IMR-90 (cell line): ENCODE measurements around the gene VPS41. TPM values are rescaled to one million over a fixed set of nuclear protein-coding genes. Genes with fewer than 3 reads are reported as not detected.

Source experiments
- ATAC-seq: fragments of 200-7000 bp; cut with Tn5 transposase; 2 replicates; pipeline ENCODE4 v1.9.1; 2020; ENCODE audit warnings: low read depth, mild to moderate bottlenecking, moderate library complexity
- BruUV-seq: library from RNA; stranded (reverse); fragments of 400-500 nt; replicated peaks from 2 replicates; lab custom pipeline; 2021; lab: Mats Ljungman, UMichigan
- CTCF ChIA-PET: fragments of 300-600 bp; formaldehyde crosslinking; extraction: SDS; loops from one replicate; lab custom pipeline; 2021; ENCODE audit warnings: antibody characterized with exemption; lab: Yijun Ruan, JAX
- POLR2A ChIA-PET: fragments of 300-600 bp; sonication (Branson Sonifier 250); formaldehyde crosslinking; loops from one replicate; lab custom pipeline; 2022; ENCODE audit warnings: antibody characterized with exemption; ENCODE audit not compliant: unreplicated experiment; lab: Charles Lee
- DNase-seq: peaks from one replicate; pipeline ENCODE4 v3.0.0; 2013
- H2AFZ ChIP-seq: replicated peaks from 2 replicates; pipeline ENCODE3; 2013; ENCODE audit warnings: low read length, mild to moderate bottlenecking; ENCODE audit not compliant: poor library complexity
- H2AK5ac ChIP-seq: 2 replicates; pipeline ENCODE4 v1.6.1; 2013; ENCODE audit warnings: low read depth, low read length, inconsistent platforms
- H2AK9ac ChIP-seq: replicated peaks from 2 replicates; pipeline ENCODE3; 2013; ENCODE audit warnings: mild to moderate bottlenecking, low read depth, low read length, moderate library complexity; ENCODE audit not compliant: poor library complexity
- H2BK120ac ChIP-seq: 2 replicates; pipeline ENCODE4 v1.6.1; 2013; ENCODE audit warnings: low read depth, low read length, inconsistent platforms
- H2BK15ac ChIP-seq: 3 replicates; pipeline ENCODE4 v1.6.1; 2013; ENCODE audit warnings: low read depth, low read length, inconsistent platforms
- H2BK20ac ChIP-seq: 2 replicates; pipeline ENCODE4 v1.6.1; 2013; ENCODE audit warnings: low read depth, mild to moderate bottlenecking, inconsistent platforms, low read length, moderate library complexity
- H2BK5ac ChIP-seq: 2 replicates; pipeline ENCODE4 v1.6.1; 2013; ENCODE audit warnings: mild to moderate bottlenecking, low read depth, low read length, inconsistent platforms; ENCODE audit not compliant: poor library complexity, severe bottlenecking
- H3K14ac ChIP-seq: replicated peaks from 2 replicates; pipeline ENCODE4 v1.6.1; 2013; ENCODE audit warnings: low read depth, low read length, inconsistent platforms
- H3K18ac ChIP-seq: 2 replicates; pipeline ENCODE4 v1.6.1; 2013; ENCODE audit warnings: low read depth, low read length, control low read depth
- H3K23ac ChIP-seq: 2 replicates; pipeline ENCODE4 v1.6.1; 2013; ENCODE audit warnings: low read depth, low read length, inconsistent platforms
- H3K27ac ChIP-seq: 2 replicates; pipeline ENCODE4 v1.5.1; 2013; ENCODE audit warnings: mild to moderate bottlenecking, control low read depth, low read length; ENCODE audit not compliant: insufficient read depth
- H3K27me3 ChIP-seq: 2 replicates; pipeline ENCODE4 v1.6.1; 2013; ENCODE audit warnings: low read length; ENCODE audit not compliant: control insufficient read depth, insufficient read depth
- H3K36me3 ChIP-seq: 2 replicates; pipeline ENCODE4 v1.6.1; 2013; ENCODE audit warnings: low read length, mixed read lengths; ENCODE audit not compliant: control insufficient read depth, insufficient read depth
- H3K4ac ChIP-seq: 2 replicates; pipeline ENCODE4 v1.6.1; 2013; ENCODE audit warnings: low read depth, low read length, inconsistent platforms
- H3K4me1 ChIP-seq: 2 replicates; pipeline ENCODE4 v1.6.1; 2013; ENCODE audit warnings: low read length, mixed read lengths; ENCODE audit not compliant: control insufficient read depth, insufficient read depth
- H3K4me2 ChIP-seq: 2 replicates; pipeline ENCODE4 v1.6.1; 2013; ENCODE audit warnings: low read depth, mild to moderate bottlenecking, control low read depth, low read length, moderate library complexity
- H3K4me3 ChIP-seq: 2 replicates; pipeline ENCODE4 v1.5.1; 2013; ENCODE audit warnings: low read depth, mild to moderate bottlenecking, control low read depth, low read length, moderate library complexity; ENCODE audit not compliant: insufficient read depth
- H3K56ac ChIP-seq: 2 replicates; pipeline ENCODE4 v1.6.1; 2013; ENCODE audit warnings: low read length, inconsistent platforms; ENCODE audit not compliant: insufficient read depth; ENCODE audit errors: extremely low read depth
- H3K79me1 ChIP-seq, 2 experiments: 2 replicates each; pipeline ENCODE4 v1.6.1; 2013; ENCODE audit warnings: low read length in 2 of 2, inconsistent platforms in 1 of 2, low read depth in 1 of 2
- H3K9ac ChIP-seq: 2 replicates; pipeline ENCODE4 v1.6.1; 2013; ENCODE audit warnings: low read depth, low read length, control low read depth
- H3K9me1 ChIP-seq: 2 replicates; pipeline ENCODE4 v1.6.1; 2013; ENCODE audit warnings: low read length, inconsistent platforms; ENCODE audit not compliant: insufficient read depth
- H3K9me3 ChIP-seq: 2 replicates; pipeline ENCODE4 v1.6.1; 2013; ENCODE audit warnings: low read length; ENCODE audit not compliant: control insufficient read depth, insufficient read depth
- H4K20me1 ChIP-seq: 2 replicates; pipeline ENCODE4 v1.6.1; 2013; ENCODE audit warnings: low read length, inconsistent platforms; ENCODE audit not compliant: insufficient read depth
- H4K5ac ChIP-seq: 2 replicates; pipeline ENCODE4 v1.6.1; 2013; ENCODE audit warnings: mild to moderate bottlenecking, low read depth, low read length, control low read depth
- H4K8ac ChIP-seq, 2 experiments: 2 replicates each; pipeline ENCODE4 v1.6.1; 2013; ENCODE audit warnings: low read depth in 2 of 2, low read length in 2 of 2, control low read depth in 1 of 2, inconsistent platforms in 1 of 2
- H4K91ac ChIP-seq: 2 replicates; pipeline ENCODE4 v1.6.1; 2013; ENCODE audit warnings: low read depth, low read length, inconsistent platforms; ENCODE audit not compliant: insufficient read depth
- BHLHE40 ChIP-seq: fragments of 150-350 bp; IDR thresholded peaks from 2 replicates; pipeline ENCODE4 v1.6.1; 2016; ENCODE audit warnings: mild to moderate bottlenecking, low read depth, low read length
- CEBPB ChIP-seq: IDR thresholded peaks from 2 replicates; pipeline ENCODE4 v1.6.1; 2012; ENCODE audit warnings: low read depth, low read length, improper control_type of control experiment
- CHD1 ChIP-seq: IDR thresholded peaks from 2 replicates; pipeline ENCODE4 v1.6.1; 2012; ENCODE audit warnings: low read depth, low read length, improper control_type of control experiment
- FOS ChIP-seq: fragments of 150-350 bp; IDR thresholded peaks from 2 replicates; pipeline ENCODE4 v1.6.1; 2016; ENCODE audit warnings: low read depth, low read length
- MAFK ChIP-seq: IDR thresholded peaks from 2 replicates; pipeline ENCODE4 v1.6.1; 2012; ENCODE audit warnings: low read depth, low read length, improper control_type of control experiment
- MAZ ChIP-seq: IDR thresholded peaks from 2 replicates; pipeline ENCODE4 v1.6.1; 2012; ENCODE audit warnings: low read depth, mild to moderate bottlenecking, low read length, improper control_type of control experiment, moderate library complexity, borderline replicate concordance
- MXI1 ChIP-seq: IDR thresholded peaks from 2 replicates; pipeline ENCODE4 v1.6.1; 2012; ENCODE audit warnings: low read depth, mild to moderate bottlenecking, low read length, moderate library complexity, borderline replicate concordance
- NFE2L2 ChIP-seq: fragments of 150-350 bp; IDR thresholded peaks from 2 replicates; pipeline ENCODE4 v1.6.1; 2016; ENCODE audit warnings: low read depth, mild to moderate bottlenecking, low read length
- POLR2A ChIP-seq: IDR thresholded peaks from 2 replicates; pipeline ENCODE4 v1.6.1; 2012; ENCODE audit warnings: mild to moderate bottlenecking, low read depth, low read length
- RAD21 ChIP-seq: IDR thresholded peaks from 2 replicates; pipeline ENCODE4 v1.6.1; 2012; ENCODE audit warnings: low read length, improper control_type of control experiment
- RCOR1 ChIP-seq: IDR thresholded peaks from 2 replicates; pipeline ENCODE4 v1.6.1; 2012; ENCODE audit warnings: mild to moderate bottlenecking, low read length, improper control_type of control experiment; ENCODE audit not compliant: insufficient replicate concordance
- RFX5 ChIP-seq: IDR thresholded peaks from 2 replicates; pipeline ENCODE4 v1.8.0; 2012; ENCODE audit warnings: low read depth, mild to moderate bottlenecking, low read length, moderate library complexity
- SMC3 ChIP-seq: fragments of 150-350 bp; IDR thresholded peaks from 2 replicates; pipeline ENCODE4 v1.6.1; 2016; ENCODE audit warnings: low read depth, mild to moderate bottlenecking, antibody characterized with exemption, low read length, moderate library complexity
- USF2 ChIP-seq: fragments of 150-350 bp; IDR thresholded peaks from 2 replicates; pipeline ENCODE4 v1.6.1; 2017; ENCODE audit warnings: mild to moderate bottlenecking, antibody characterized with exemption, low read length, low read depth
- WGBS, 2 experiments: methylation state at CpG; one replicate each; pipeline versions ENCODE4 v1.1.5 to v1.1.7; 2013; ENCODE audit warnings: missing lambda C conversion rate in 2 of 2; ENCODE audit not compliant: insufficient read length in 1 of 2; ENCODE audit errors: extremely low coverage in 2 of 2; 5-methylcytosine and 5-hydroxymethylcytosine counted together
- dilution Hi-C: fragments of 300-500 bp; cut with HindIII; formaldehyde crosslinking; loops from one replicate; pipeline ENCODE4 v1.14.3; 2018; ENCODE audit warnings: low sequenced_read_pairs; ENCODE audit not compliant: unreplicated experiment
- in situ Hi-C: fragments of 300-500 bp; cut with MboI; formaldehyde crosslinking; loops from 3 replicates; pipeline ENCODE4 v1.14.3; 2019; ENCODE audit warnings: low sequenced_read_pairs, inconsistent platforms, mixed read lengths
- intact Hi-C: fragments of 100-400 bp; cut with micrococcal nuclease; formaldehyde crosslinking; loops from 2 replicates; pipeline ENCODE4 v1.10.0; 2022
- polyA plus RNA-seq, 3 experiments: library from polyadenylated mRNA; depleted of rRNA; stranded (reverse); fragments of >200 nt; gene quantifications; 2 replicates each; pipeline ENCODE4 v1.2.3, GENCODE V29; 2012; ENCODE audit warnings: low replicate concordance in 1 of 3
- total RNA-seq: library from RNA; depleted of rRNA; stranded (reverse); fragments of >200 nt; gene quantifications from 2 replicates; pipeline ENCODE4 v1.2.3, GENCODE V29; 2012
- TF ChIP-seq, protein P1 (sequence below): fragments of 150-350 bp; IDR thresholded peaks from 2 replicates; pipeline ENCODE4 v1.6.1; 2016; ENCODE audit warnings: low read depth, mild to moderate bottlenecking, low read length, moderate library complexity, borderline replicate concordance
- TF ChIP-seq, protein P2 (sequence below): conservative IDR thresholded peaks from 2 replicates; pipeline ENCODE4 v1.5.1; 2012; ENCODE audit warnings: mild to moderate bottlenecking, low read depth, low read length, improper control_type of control experiment

The VPS41 gene
- total and polyA plus RNA-seq, 2 of the 4 experiments (the other 2 are of a cell fraction) = 16.0 to 28.0 TPM

- CTCF ChIA-PET = interaction anchor here (0.5 kb wide), 1 partner anchor 1234 kb away, joined by 4 read pairs; no protein-coding TSS in a partner anchor
- H3K27me3 ChIP-seq = no peaks in the 10 kb centered on the region
- H2BK5ac ChIP-seq = no peak overlapping the region
- no TSS peak for BruUV-seq
- intact Hi-C loops (no loop called here), dilution Hi-C loops (no loop called here), in situ Hi-C loops (no loop called here)
- no CpG with 5 or more reads among the region's 2 CpGs for WGBS, 2 experiments
- peaks cover 0 to 11% of the 10 kb centered on the region in 2 experiments; a peak in 2 of 4 replicates for H3K79me1 ChIP-seq
- H2BK120ac ChIP-seq = no peak overlapping the region
- no peak overlapping the region for H2AK9ac ChIP-seq
- H3K9me3 ChIP-seq = no peaks in the 10 kb centered on the region
- no peak overlapping the region for H4K91ac ChIP-seq
- H3K23ac ChIP-seq = no peak overlapping the region
- H3K18ac ChIP-seq = no peak overlapping the region
- H3K9ac ChIP-seq = no peak overlapping the region
- H2BK20ac ChIP-seq = no peak overlapping the region
- ATAC-seq (no peak), DNase-seq (no peak)
- H3K56ac ChIP-seq = no peak overlapping the region
- POLR2A ChIA-PET = no interaction called here
- no peak overlapping the region for H3K27ac ChIP-seq
- H3K4ac ChIP-seq = no peak overlapping the region
- H3K36me3 ChIP-seq = peaks cover 3% of the 10 kb centered on the region; the same call in 1 of the 2 replicates
- H3K4me1 ChIP-seq = 0 out of 2 replicates have a peak, but pooled peaks cover 2% of the 10 kb centered on the region
- no peak overlapping the region for H4K8ac ChIP-seq
- H3K4me3 ChIP-seq = no peak overlapping the region
- no peak overlapping the region for H3K4me2 ChIP-seq
- TF ChIP-seq USF2 (no peak), RCOR1 (no peak), SMC3 (no peak), RFX5 (no peak), NFE2L2 (no peak), FOS (no peak), POLR2A (no peak), BHLHE40 (no peak), RAD21 (no peak), CHD1 (no peak), MXI1 (no peak), MAFK (no peak), MAZ (no peak), CEBPB (no peak)
- TF ChIP-seq, protein P1, sequence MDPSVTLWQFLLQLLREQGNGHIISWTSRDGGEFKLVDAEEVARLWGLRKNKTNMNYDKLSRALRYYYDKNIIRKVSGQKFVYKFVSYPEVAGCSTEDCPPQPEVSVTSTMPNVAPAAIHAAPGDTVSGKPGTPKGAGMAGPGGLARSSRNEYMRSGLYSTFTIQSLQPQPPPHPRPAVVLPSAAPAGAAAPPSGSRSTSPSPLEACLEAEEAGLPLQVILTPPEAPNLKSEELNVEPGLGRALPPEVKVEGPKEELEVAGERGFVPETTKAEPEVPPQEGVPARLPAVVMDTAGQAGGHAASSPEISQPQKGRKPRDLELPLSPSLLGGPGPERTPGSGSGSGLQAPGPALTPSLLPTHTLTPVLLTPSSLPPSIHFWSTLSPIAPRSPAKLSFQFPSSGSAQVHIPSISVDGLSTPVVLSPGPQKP = no peak
- TF ChIP-seq, protein P2, sequence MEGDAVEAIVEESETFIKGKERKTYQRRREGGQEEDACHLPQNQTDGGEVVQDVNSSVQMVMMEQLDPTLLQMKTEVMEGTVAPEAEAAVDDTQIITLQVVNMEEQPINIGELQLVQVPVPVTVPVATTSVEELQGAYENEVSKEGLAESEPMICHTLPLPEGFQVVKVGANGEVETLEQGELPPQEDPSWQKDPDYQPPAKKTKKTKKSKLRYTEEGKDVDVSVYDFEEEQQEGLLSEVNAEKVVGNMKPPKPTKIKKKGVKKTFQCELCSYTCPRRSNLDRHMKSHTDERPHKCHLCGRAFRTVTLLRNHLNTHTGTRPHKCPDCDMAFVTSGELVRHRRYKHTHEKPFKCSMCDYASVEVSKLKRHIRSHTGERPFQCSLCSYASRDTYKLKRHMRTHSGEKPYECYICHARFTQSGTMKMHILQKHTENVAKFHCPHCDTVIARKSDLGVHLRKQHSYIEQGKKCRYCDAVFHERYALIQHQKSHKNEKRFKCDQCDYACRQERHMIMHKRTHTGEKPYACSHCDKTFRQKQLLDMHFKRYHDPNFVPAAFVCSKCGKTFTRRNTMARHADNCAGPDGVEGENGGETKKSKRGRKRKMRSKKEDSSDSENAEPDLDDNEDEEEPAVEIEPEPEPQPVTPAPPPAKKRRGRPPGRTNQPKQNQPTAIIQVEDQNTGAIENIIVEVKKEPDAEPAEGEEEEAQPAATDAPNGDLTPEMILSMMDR = no peak
- no peak overlapping the region for H2AK5ac ChIP-seq
- H4K5ac ChIP-seq = no peak overlapping the region
- H2AFZ ChIP-seq = no peak overlapping the region
- H3K9me1 ChIP-seq = no peaks in the 10 kb centered on the region
- no peaks in the 10 kb centered on the region for H4K20me1 ChIP-seq
- no peak overlapping the region for H2BK15ac ChIP-seq
- no peak overlapping the region for H3K14ac ChIP-seq
Measured at GRCh38 chr7:38851321-38851720, 57.7 kb downstream of the VPS41 start.
